ENCODE data around the gene RHOXF1.

The RHOXF1 gene

GRCh38 chrX:120109378-120109777 lies 6.3 kb downstream of the RHOXF1 start (continued):
- TF ChIP-seq ZNF518A (tag by site-specific recombination; conservative IDR thresholded peaks at IDR 0.05; ENCODE audit: low read depth) (peak; percentile 54; the same call in 1 of the 2 replicates), ZNF394 (tag by site-specific recombination; IDR thresholded peaks at IDR 0.05; ENCODE audit: borderline replicate concordance) (peak; percentile 47; the same call in 1 of the 2 replicates), ZNF629 (tag by site-specific recombination; IDR thresholded peaks at IDR 0.05) (no peak), SP2 (tag by site-specific recombination; IDR thresholded peaks at IDR 0.05) (no peak), ZBTB1 (tag by site-specific recombination; IDR thresholded peaks at IDR 0.05) (no peak), KLF1 (tag by site-specific recombination; IDR thresholded peaks at IDR 0.05) (no peak), ZNF266 (tag by site-specific recombination; IDR thresholded peaks at IDR 0.05; ENCODE audit: low read depth) (no peak), ZNF585B (tag by site-specific recombination; IDR thresholded peaks at IDR 0.05) (no peak), PRDM1 (tag by site-specific recombination; IDR thresholded peaks at IDR 0.05) (no peak), ZNF311 (tag by site-specific recombination; IDR thresholded peaks at IDR 0.05; ENCODE audit: borderline replicate concordance) (no peak), ZNF558 (tag by site-specific recombination; IDR thresholded peaks at IDR 0.05) (no peak), ZFP37 (tag by site-specific recombination; IDR thresholded peaks at IDR 0.05) (no peak), ZFP3 (tag by site-specific recombination; IDR thresholded peaks at IDR 0.05; ENCODE audit: low read depth) (no peak), ZNF302 (tag by site-specific recombination; IDR thresholded peaks at IDR 0.05; ENCODE audit: low read depth) (no peak), ZNF777 (tag by site-specific recombination; IDR thresholded peaks at IDR 0.05; ENCODE audit: borderline replicate concordance) (no peak), ZNF140 (tag by site-specific recombination; IDR thresholded peaks at IDR 0.05) (no peak), ZNF555 (tag by site-specific recombination; conservative IDR thresholded peaks at IDR 0.05) (peak; percentile 53), ZNF548 (tag by site-specific recombination; IDR thresholded peaks at IDR 0.05) (no peak), ZNF184 (tag by site-specific recombination; IDR thresholded peaks at IDR 0.05) (no peak), ZNF16 (tag by site-specific recombination; IDR thresholded peaks at IDR 0.05; ENCODE audit: low read depth) (no peak), ZNF426 (tag by site-specific recombination; IDR thresholded peaks at IDR 0.05) (peak; percentile 44)
- TF ChIP-seq, protein P1, sequence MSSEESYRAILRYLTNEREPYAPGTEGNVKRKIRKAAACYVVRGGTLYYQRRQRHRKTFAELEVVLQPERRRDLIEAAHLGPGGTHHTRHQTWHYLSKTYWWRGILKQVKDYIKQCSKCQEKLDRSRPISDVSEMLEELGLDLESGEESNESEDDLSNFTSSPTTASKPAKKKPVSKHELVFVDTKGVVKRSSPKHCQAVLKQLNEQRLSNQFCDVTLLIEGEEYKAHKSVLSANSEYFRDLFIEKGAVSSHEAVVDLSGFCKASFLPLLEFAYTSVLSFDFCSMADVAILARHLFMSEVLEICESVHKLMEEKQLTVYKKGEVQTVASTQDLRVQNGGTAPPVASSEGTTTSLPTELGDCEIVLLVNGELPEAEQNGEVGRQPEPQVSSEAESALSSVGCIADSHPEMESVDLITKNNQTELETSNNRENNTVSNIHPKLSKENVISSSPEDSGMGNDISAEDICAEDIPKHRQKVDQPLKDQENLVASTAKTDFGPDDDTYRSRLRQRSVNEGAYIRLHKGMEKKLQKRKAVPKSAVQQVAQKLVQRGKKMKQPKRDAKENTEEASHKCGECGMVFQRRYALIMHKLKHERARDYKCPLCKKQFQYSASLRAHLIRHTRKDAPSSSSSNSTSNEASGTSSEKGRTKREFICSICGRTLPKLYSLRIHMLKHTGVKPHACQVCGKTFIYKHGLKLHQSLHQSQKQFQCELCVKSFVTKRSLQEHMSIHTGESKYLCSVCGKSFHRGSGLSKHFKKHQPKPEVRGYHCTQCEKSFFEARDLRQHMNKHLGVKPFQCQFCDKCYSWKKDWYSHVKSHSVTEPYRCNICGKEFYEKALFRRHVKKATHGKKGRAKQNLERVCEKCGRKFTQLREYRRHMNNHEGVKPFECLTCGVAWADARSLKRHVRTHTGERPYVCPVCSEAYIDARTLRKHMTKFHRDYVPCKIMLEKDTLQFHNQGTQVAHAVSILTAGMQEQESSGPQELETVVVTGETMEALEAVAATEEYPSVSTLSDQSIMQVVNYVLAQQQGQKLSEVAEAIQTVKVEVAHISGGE (tag by site-specific recombination; conservative IDR thresholded peaks at IDR 0.05; ENCODE audit: low read depth), result peak; percentile 51
- TF ChIP-seq, protein P2, sequence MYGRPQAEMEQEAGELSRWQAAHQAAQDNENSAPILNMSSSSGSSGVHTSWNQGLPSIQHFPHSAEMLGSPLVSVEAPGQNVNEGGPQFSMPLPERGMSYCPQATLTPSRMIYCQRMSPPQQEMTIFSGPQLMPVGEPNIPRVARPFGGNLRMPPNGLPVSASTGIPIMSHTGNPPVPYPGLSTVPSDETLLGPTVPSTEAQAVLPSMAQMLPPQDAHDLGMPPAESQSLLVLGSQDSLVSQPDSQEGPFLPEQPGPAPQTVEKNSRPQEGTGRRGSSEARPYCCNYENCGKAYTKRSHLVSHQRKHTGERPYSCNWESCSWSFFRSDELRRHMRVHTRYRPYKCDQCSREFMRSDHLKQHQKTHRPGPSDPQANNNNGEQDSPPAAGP (tag by site-specific recombination; IDR thresholded peaks at IDR 0.05), result no peak
- TF ChIP-seq, protein P3, sequence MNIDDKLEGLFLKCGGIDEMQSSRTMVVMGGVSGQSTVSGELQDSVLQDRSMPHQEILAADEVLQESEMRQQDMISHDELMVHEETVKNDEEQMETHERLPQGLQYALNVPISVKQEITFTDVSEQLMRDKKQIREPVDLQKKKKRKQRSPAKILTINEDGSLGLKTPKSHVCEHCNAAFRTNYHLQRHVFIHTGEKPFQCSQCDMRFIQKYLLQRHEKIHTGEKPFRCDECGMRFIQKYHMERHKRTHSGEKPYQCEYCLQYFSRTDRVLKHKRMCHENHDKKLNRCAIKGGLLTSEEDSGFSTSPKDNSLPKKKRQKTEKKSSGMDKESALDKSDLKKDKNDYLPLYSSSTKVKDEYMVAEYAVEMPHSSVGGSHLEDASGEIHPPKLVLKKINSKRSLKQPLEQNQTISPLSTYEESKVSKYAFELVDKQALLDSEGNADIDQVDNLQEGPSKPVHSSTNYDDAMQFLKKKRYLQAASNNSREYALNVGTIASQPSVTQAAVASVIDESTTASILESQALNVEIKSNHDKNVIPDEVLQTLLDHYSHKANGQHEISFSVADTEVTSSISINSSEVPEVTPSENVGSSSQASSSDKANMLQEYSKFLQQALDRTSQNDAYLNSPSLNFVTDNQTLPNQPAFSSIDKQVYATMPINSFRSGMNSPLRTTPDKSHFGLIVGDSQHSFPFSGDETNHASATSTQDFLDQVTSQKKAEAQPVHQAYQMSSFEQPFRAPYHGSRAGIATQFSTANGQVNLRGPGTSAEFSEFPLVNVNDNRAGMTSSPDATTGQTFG (tag by site-specific recombination; IDR thresholded peaks at IDR 0.05; ENCODE audit: borderline replicate concordance), result no peak
